CD4-positive, alpha-beta T cell treated with Interleukin-12 subunit alpha and Interleukin-12 subunit beta, for 1 hour (primary cell): ENCODE measurements around the gene ZFP37.
"Not testable (repeated sequence)": the region's sequence is repeated elsewhere in the genome, so short reads cannot be mapped to it uniquely, and the experiment has no call there.

Source experiments
- DNase-seq: peaks from one replicate; pipeline ENCODE4 v3.0.0-alpha.2; 2020

The ZFP37 gene

DNA sequence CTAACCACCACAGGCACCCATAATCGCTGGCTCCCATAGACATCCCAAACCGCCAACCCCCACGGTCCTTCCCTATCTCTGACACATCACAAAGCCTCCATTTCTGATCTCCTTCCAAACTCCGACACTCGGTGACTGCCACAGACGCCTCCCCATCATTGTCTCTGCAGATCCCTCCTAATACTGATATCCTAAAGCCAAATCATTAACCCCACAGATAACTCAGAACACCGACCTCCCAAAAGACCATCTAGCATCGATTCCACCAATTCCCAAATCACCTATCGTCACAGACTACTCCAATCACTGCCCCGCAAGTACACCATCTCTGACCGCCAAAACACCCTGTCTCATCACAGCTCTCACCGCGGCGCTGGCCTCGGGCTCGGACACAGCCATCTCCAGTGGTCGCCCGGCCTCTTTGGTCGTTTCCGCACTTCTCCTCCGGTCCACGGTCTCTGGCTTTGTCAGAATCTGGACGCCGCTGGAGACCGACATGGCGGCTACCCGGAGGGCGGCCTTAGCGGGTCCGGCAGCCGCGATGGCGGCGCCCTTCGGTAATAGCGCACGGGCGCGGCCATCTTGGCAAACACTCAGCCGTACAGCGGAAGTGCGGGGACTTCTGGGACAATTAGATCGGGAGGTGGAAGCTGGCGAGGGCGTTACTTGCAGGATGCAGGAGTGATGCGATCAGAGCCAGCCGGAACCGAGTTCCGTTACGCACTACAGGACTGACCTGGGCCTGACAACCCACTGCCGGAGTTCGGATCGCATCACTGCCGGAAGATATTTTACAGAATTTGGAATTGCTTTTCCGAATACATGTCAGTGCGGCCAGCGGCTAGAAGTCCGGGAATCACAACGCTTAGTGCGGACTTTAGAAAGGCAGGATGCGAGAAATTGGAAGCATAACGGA is at the start of gene ZFP37:
Gene ZFP37 (minus strand): TSS at position 534 of the 916 bp plus-strand sequence. CDS start 36 bp downstream, at position 498.
- DNase-seq = peak; percentile 79

DNA sequence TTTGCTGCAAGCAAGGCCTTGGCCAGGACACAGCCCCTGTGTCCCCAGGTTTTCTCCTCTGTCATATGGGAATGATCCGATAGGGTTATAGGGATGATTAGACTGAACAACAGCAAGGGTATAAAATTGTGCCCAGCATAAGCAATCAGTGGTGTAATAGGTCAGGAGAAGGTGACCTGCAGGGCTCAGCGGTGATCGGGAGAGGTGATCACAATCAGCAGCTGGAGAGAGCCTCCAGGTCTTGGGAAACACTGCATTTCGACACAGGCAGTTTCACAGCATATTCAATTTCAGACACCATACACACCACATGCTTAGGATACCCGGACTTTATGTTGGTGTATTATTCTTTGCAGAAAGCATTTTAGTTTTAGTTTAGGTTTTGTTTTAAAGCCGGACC is 48.8 kb upstream of the ZFP37 start:
- DNase-seq = not testable (repeated sequence)

DNA sequence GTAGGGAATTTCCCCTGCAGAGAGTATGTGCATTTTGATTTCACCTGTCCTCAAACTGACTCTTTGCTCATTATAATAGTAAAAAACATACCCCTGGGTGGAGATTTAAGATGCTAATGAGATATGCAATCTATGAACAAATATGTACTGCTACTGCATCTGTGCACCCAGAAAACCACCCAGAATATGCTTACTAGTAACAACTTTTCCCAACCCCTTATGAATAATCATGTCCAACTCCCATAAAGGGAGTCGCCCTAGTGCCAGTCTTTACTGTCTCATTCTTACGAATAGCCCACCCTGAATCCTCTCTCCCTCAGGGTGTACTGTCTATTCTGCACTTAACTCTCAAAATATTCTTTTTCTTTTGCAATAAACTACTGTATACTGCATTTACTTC is 39.0 kb upstream of the ZFP37 start:
- DNase-seq = no peak

GRCh38 chr9:113089924-113090323 is 33.4 kb upstream of the ZFP37 start:
- not testable (repeated sequence) for DNase-seq

DNA sequence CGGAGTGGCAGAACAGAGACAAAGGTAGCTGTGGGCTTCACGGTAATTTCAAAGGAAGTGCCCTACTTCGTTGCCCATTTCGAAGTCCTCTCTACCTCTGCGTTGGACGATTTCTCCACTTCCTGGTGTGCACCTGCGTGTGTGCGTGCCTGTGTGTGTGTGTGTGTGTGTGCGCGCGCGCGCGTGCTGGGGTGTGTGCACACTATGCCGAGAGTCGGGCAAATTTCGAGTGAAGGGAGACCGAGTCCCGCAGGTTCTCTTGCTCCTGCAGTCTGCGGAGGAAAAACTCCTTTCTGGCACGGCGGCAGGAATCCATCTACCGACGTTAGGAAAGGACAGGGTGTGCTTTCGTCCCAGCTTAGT is 32.6 kb upstream of the ZFP37 start:
- not testable (repeated sequence) for DNase-seq

GRCh38 chr9:113088456-113089142 is 32.1 kb upstream of the ZFP37 start:
- not testable (repeated sequence) for DNase-seq

DNA sequence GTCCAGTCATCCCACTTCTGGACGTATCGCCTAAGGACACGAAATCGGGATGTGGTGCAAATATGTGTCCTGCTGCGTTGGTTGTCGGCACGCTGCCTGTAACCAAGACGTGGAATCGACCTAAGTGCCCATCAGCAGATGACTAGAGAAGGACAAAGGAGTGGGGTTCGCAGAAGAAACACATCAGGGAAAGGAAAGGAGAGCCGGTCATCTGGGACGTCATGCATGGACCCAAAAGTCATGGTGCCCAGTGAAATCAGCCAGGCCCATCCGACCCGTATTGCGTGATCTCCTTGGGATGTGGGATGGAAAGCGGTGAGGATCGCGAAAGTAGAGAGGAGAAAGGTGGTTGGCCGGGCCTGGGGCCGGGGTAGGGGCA is 6.4 kb upstream of the ZFP37 start:
- DNase-seq = not testable (repeated sequence)

DNA sequence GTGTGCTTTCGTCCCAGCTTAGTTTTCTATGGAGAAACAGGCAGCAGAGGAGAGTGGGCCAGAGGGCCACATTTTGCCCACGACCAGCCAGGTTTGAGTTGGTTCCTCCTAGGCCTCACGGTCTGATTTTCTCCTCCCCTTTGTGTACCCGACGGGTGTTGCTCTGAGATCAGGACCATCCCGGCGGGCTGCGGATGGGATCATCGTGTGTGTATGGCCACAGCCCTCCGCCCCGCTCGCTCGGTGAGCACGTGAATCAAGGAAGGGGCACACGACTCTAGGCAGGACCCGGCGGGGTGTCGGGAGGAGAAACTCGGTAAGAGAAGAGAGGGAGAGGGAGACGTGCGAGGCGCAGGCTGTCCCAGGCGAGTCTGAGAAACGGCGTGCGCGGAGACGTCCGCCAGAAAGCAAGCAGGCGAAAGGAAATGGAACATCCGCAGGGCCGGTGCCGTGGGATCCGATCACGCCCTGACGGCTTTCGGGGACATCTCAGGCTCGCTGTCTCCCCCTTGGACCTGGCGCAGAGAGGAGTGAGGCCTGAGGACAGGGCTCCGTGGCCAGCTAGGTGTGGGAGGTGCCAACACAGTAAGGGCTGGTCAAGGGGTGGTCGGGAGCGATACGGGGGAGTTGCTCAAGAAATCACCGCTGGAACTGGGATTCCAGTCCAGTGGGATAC is 5.9 kb upstream of the ZFP37 start:
- DNase-seq = not testable (repeated sequence)

DNA sequence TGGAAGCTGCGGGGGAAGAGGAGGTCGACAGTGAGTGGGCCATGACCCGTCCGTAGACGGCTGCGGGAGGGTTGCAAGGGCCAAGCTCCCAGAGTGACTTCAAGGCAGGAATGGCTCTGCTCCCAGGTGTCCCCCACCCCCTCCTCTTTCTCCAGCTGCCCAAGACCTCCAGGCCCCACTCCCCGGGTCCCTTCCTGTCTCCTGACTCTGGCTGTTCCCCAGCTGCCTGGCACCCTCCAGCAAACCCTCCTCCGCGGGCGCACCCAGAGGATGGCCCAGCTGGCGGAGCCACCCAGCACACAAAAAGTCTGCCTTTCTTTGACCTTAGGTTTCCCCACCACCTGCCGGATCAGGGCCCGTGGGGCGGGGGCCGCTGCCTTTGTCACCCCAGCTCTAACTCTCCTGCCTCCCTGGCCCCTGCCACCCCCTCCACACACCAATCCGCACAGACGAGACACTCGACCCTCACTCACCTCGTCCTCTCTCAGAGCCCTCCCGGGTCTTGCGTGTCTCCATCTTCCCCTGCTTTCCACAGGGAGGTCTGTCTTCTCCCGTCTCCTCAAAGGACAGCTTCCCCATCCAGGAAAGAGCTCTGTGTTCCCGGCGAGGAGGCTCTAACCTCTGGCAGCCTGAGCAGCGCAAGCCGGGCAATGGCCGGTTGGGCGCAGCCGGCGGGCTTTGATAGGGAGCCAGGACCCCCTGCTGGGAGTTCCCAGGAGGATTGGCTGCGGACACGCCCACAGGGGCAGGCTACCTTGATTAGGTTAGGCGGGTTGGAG is 4.7 kb upstream of the ZFP37 start:
- DNase-seq = not testable (repeated sequence)

- not testable (repeated sequence) for DNase-seq
Observed at GRCh38 chr9:113059581-113060284, 3.2 kb upstream of the ZFP37 start.

DNA sequence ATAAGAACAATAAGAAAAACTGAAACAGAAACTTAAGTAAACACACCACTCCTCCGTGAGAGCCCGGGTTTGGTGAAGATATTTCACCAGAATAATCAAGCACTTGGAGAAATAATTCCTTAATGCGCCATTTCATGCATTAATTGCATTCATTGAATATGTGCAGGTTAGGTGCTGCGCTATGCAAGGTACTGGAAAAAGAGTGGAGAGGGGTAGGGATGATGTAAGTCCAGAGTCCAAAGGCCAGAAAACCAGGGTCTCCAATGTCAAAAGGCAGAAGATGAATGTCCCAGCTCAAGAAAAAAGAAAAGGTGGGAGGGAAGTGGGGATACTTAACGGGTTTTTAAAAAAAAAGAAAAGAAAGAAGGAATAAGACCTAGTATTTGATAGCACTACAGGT is 669 bp upstream of the ZFP37 start:
- no peak for DNase-seq

- DNase-seq = no peak
Observed at GRCh38 chr9:113042884-113043657, 13.5 kb downstream of the ZFP37 start.

GRCh38 chr9:113026200-113026599 is 30.3 kb downstream of the ZFP37 start:
- DNase-seq = no peak

DNA sequence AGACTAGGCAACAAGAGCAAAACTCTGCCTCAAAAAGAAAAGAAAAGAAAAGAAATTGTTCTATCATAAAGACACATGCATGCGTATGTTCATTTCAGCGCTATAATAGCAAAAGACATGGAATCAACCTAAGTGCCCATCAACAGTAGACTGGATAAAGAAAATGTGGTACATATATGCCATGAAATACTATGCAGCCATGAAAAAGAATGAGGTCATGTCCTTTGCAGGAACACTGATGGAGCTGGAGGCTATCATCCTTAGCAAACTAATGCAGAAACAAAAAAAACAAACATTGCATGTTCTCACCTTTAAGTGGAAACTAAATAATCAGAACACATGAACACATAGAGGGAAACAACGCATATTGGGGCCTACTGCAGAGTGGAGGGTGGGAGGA is 38.3 kb downstream of the ZFP37 start:
- DNase-seq = no peak

- no peak for DNase-seq
Observed at GRCh38 chr9:113012492-113012891, 44.0 kb downstream of the ZFP37 start.

DNA sequence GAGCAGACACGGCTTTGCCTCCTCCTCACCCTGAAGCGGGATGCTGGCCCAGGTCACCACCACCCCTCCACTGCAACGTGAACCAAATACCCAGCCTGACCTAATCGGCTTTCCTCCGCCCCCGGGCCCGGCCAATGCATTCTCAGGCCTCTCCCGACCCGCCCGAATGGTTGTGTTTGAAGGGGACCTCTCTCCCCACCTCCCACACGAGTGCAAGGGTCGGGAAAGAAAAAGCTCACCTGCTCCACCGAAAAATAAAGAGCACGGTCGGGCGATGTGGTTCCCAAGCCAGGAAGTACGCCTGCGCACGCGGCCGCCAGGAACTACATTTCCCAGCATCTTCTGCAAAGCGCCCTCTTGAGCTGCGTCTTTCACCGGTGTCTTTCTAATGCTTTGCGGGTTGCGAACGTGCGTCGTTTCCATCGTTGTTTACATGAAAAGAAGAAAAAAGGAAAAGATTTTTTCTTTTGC is 44.6 kb downstream of the ZFP37 start, which contains the start of gene ZNF883:
Gene ZNF883 (minus strand): TSS at position 282 of the 471 bp plus-strand sequence.
- peak; percentile 27 for DNase-seq

GRCh38 chr9:113005777-113006176 is 50.7 kb downstream of the ZFP37 start:
- no peak for DNase-seq

DNA sequence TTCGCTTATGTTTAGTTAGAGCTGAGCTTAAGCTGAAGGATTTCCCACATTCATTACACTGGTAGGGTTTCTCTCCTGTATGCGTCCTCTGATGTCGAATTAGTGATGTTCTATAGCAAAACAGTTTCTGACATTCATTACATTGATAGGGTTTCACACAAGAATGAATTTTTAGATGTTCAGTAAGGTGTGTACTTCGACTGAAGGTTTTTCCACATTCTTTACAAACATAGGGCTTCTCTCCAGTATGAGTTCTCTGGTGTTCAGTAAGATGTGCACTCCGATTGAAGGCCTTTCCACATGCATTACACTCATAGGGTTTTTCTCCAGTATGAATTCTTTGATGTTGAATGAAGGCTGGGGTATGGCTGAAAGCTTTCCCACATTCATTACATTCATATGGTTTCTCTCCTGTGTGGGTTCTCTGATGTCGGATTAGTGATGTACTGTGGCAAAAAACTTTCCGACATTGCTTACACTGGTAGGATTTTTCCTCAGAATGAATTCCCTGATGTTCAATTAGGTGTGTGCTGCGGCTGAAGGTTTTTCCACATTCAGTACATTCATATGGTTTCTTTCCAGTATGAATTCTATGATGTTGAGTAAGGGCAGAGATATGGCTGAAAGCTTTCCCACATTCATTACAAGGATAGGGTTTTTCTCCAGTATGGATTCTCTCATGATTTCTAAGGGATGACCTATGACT is 59.1 kb downstream of the ZFP37 start:
- no peak for DNase-seq
